ENCODE data around the gene GTF2F1. TPM values are rescaled to one million over a fixed set of nuclear protein-coding genes. Genes with fewer than 3 reads are reported as not detected.
"Not testable (repeated sequence)": the region's sequence is repeated elsewhere in the genome, so short reads cannot be mapped to it uniquely, and the experiment has no call there.

GTF2F1 gene
- total RNA-seq, 2 donors from 2014 or later = 53.8 to 56.1 TPM

- Mint-ChIP-seq H3K27me3 (no peaks in the 10 kb centered on the region), H3K4me3 (no peak overlapping the region), H3K9me3 (no peaks in the 10 kb centered on the region), H3K36me3 (ENCODE audit: low read depth) (peaks cover 44% of the 10 kb centered on the region), H3K27ac (no peak overlapping the region), H3K4me1 (no peaks in the 10 kb centered on the region)
- ATAC-seq (replicated peaks) = peak; percentile 8
These were observed 19.1 kb upstream of the GTF2F1 start for GRCh38 chr19:6412061-6412446.

GRCh38 chr19:6409346-6409745 lies 16.4 kb upstream of the GTF2F1 start:
- H3K27me3 Mint-ChIP-seq = no peaks in the 10 kb centered on the region
- no peak overlapping the region for H3K4me3 Mint-ChIP-seq
- no peak for ATAC-seq (replicated peaks)
- H3K4me1 Mint-ChIP-seq = no peaks in the 10 kb centered on the region
- H3K9me3 Mint-ChIP-seq = no peaks in the 10 kb centered on the region
- H3K27ac Mint-ChIP-seq = no peak overlapping the region
- H3K36me3 Mint-ChIP-seq (ENCODE audit: low read depth) = peaks cover 18% of the 10 kb centered on the region

GRCh38 chr19:6406401-6406800 lies 13.4 kb upstream of the GTF2F1 start:
- H3K4me3 Mint-ChIP-seq = no peak overlapping the region
- ATAC-seq (replicated peaks) = no peak
- no peak overlapping the region for H3K27ac Mint-ChIP-seq
- H3K27me3 Mint-ChIP-seq = no peaks in the 10 kb centered on the region
- no peaks in the 10 kb centered on the region for H3K9me3 Mint-ChIP-seq
- no peaks in the 10 kb centered on the region for H3K4me1 Mint-ChIP-seq
- no peaks in the 10 kb centered on the region for H3K36me3 Mint-ChIP-seq (ENCODE audit: low read depth)

DNA sequence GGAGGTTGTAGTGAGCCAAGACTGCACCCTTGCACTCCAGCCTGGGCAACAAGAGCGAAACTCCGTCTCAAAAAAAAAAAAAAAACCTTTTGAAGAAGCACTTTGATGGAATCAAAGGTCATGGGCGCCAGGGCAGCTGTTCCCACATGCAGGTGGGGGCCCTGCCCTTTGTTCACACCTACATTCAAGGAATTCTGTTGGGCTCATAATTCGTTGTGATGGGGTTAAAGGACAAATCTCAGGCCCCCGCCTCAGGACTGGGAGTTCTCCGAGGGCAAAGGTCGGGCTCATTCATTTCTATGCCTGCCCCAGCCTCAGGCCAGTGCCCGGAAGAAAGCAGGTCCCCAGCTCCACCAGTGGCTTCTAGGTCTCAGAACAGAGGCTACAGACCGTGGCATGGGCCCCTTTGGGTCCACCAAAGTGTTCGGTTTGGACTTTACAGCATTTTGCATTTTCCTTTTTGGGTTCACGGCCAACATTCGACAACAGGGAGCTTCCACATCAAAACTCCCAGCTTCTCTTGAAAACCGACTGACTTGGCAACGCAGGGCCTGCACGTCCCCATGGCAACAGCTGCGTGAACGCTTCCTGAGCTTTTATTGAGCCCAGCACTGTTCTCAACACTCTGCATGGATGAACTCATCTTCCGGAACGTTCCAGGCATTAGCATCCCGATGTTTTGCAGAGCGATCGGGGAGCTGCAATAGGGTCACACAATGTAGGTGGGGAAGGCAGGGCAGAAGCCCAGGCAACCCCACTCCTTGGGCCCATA lies 10.1 kb upstream of the GTF2F1 start:
- no peak overlapping the region for H3K27ac Mint-ChIP-seq
- H3K4me1 Mint-ChIP-seq = no peaks in the 10 kb centered on the region
- no peaks in the 10 kb centered on the region for H3K27me3 Mint-ChIP-seq
- no peaks in the 10 kb centered on the region for H3K36me3 Mint-ChIP-seq (ENCODE audit: low read depth)
- no peak overlapping the region for H3K4me3 Mint-ChIP-seq
- no peak for ATAC-seq (replicated peaks)
- no peaks in the 10 kb centered on the region for H3K9me3 Mint-ChIP-seq

GRCh38 chr19:6402058-6402457 lies 9.1 kb upstream of the GTF2F1 start:
- no peak overlapping the region for H3K27ac Mint-ChIP-seq
- ATAC-seq (replicated peaks) = no peak
- H3K36me3 Mint-ChIP-seq (ENCODE audit: low read depth) = no peaks in the 10 kb centered on the region
- H3K4me3 Mint-ChIP-seq = no peak overlapping the region
- no peaks in the 10 kb centered on the region for H3K4me1 Mint-ChIP-seq
- no peaks in the 10 kb centered on the region for H3K27me3 Mint-ChIP-seq
- H3K9me3 Mint-ChIP-seq = no peaks in the 10 kb centered on the region

GRCh38 chr19:6400062-6400944 lies 7.3 kb upstream of the GTF2F1 start:
- H3K36me3 Mint-ChIP-seq (ENCODE audit: low read depth); H3K9me3 Mint-ChIP-seq; H3K27ac Mint-ChIP-seq; H3K27me3 Mint-ChIP-seq; H3K4me1 Mint-ChIP-seq; ATAC-seq (replicated peaks); H3K4me3 Mint-ChIP-seq: not testable (repeated sequence)

DNA sequence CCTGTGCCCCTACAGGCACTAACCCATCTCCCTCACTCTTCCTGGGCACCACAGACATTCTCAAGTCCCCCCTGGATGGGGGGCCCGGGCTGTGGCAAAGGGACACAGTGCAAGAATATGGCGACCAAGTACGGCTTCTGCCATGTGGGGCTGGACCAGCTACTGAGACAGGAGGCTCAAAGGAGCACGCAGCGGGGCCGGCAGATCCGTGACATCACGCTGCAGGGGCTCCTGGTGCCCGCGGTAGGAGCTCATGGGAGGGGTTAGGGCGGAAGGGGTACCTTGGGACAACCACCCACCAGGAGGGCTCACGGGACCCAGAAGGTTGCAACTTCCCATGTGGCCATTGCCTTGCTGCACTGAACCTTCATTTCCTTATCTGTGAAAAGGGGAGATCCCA lies 3.3 kb upstream of the GTF2F1 start:
- peaks cover 19% of the 10 kb centered on the region for H3K36me3 Mint-ChIP-seq (ENCODE audit: low read depth)
- no peaks in the 10 kb centered on the region for H3K9me3 Mint-ChIP-seq
- peaks cover 14% of the 10 kb centered on the region for H3K4me1 Mint-ChIP-seq
- no peak overlapping the region for H3K27ac Mint-ChIP-seq
- ATAC-seq (replicated peaks) = no peak
- no peaks in the 10 kb centered on the region for H3K27me3 Mint-ChIP-seq
- H3K4me3 Mint-ChIP-seq = no peak overlapping the region

GRCh38 chr19:6394831-6395230 lies 1.9 kb upstream of the GTF2F1 start:
- Mint-ChIP-seq H3K27ac (peak overlapping the region; percentile 99), H3K27me3 (no peaks in the 10 kb centered on the region), H3K9me3 (no peaks in the 10 kb centered on the region), H3K36me3 (ENCODE audit: low read depth) (peaks cover 34% of the 10 kb centered on the region), H3K4me3 (peak overlapping the region; percentile 90), H3K4me1 (peaks cover 19% of the 10 kb centered on the region)
- no peak for ATAC-seq (replicated peaks)

DNA sequence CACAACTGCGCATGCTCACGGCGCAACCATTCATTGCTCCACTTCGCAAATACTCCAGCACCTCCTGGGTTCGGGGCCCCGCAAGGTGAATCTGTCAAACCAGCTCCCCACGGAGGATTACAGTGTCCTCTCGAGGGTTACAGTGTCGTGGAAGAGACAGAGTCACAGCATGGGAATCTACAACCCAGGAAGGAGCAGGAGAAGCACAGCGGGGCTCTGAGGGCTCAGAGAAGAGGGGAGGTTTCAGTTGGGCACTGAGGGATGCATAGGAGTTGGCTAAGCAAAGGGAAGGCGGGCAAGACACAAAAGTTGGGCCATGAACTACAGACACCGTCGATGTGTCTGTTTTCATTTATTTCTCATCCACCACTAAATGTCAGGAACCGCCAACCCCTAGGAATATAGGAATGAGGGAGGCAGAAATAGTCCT lies 1.0 kb upstream of the GTF2F1 start:
- Mint-ChIP-seq H3K4me1 (peaks cover 19% of the 10 kb centered on the region), H3K9me3 (no peaks in the 10 kb centered on the region), H3K27me3 (no peaks in the 10 kb centered on the region), H3K4me3 (peak overlapping the region; percentile 90), H3K36me3 (ENCODE audit: low read depth) (peaks cover 42% of the 10 kb centered on the region), H3K27ac (peak overlapping the region; percentile 99)
- ATAC-seq (replicated peaks) = no peak

DNA sequence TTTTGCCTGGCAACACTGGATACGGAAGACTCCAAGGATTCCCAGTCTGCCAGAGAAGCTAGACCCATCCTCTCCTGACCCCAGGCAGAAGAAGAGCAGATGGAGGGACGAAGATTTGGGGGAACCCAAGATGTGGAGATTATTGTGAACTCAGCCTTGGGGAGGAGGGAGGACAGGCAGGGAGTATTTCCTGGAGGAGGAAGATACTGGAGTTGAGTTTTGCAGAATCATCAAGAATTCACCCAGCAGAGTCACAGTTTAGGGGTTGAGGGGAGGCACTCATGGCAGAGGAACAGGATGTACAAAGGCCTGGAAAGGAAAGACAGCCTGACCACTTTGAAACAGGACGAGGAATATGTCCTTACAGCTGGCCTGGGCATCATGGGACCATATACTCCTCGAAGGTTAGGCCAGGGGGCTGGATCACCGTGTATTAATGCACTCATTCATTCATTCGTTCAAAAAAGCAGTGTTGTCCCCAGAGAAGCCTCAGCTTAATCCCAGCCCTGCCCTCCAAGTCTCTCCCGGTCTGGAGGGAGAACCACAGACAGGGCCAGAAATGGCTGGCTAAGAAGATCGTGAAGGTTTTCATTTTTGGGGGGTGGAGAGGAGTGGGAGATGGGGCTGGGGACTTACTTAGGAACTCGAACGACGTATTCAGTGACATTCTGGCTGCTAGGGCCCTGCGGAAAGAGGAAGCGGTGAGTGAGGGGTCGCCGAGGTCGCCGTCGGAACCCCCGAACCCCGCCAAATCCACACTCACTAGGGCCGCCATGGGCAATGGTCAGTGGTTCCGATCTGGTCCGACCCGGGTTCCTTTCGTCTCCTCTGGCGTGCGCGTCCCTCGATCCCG lies 517 bp downstream of the GTF2F1 start:
- ATAC-seq (replicated peaks) = peak; percentile 3
- Mint-ChIP-seq H3K27ac (peak overlapping the region; percentile 99), H3K36me3 (ENCODE audit: low read depth) (peaks cover 57% of the 10 kb centered on the region), H3K27me3 (no peaks in the 10 kb centered on the region), H3K9me3 (no peaks in the 10 kb centered on the region), H3K4me1 (peaks cover 24% of the 10 kb centered on the region), H3K4me3 (peak overlapping the region; percentile 90)

GRCh38 chr19:6387372-6387771 lies 5.6 kb downstream of the GTF2F1 start:
- Mint-ChIP-seq H3K27me3 (no peaks in the 10 kb centered on the region), H3K9me3 (no peaks in the 10 kb centered on the region), H3K27ac (no peak overlapping the region), H3K36me3 (ENCODE audit: low read depth) (peaks cover 98% of the 10 kb centered on the region), H3K4me3 (no peak overlapping the region), H3K4me1 (peaks cover 18% of the 10 kb centered on the region)
- ATAC-seq (replicated peaks) = no peak

DNA sequence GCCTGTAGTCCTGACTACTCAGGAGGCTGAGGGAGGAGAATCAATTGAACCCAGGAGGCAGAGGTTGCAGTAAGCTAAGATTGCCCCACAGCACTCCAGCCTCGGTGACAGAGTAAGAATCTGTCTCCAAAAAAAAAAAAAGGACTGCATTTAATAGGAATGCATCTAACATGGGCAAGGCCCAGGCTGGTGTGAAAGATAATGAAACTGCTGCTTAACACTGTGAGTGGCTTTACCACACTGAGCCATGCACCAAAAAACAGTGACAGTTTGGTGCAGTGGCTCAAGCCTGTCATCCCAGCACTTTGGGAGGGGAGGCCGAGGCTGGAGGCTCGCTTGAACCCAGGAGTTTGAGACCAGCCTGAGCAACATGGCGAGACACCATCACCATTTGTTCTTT lies 8.6 kb downstream of the GTF2F1 start:
- Mint-ChIP-seq H3K36me3 (ENCODE audit: low read depth) (peaks cover 98% of the 10 kb centered on the region), H3K27ac (no peak overlapping the region), H3K4me1 (peaks cover 4% of the 10 kb centered on the region), H3K9me3 (no peaks in the 10 kb centered on the region), H3K4me3 (no peak overlapping the region), H3K27me3 (no peaks in the 10 kb centered on the region)
- ATAC-seq (replicated peaks) = no peak

DNA sequence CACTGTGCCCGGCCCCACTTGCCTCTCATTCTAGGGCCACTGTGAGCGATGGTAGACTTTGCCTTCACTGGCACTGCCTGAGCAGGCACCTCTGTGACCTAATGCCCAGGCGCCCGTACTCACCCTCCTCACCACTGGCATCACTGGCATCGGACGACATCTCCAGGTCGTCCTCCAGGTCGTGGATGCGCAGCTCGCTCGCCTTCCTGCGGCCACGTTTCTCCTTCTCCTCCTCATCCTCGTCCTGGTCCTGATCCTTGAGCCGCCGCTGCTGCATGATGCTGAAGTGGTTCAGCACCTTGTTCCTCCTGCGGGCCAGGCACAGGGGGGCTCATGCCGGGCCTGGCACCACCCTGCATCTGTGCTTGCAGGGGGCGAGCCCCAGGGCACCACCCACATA lies 9.8 kb downstream of the GTF2F1 start:
- H3K4me1 Mint-ChIP-seq = peaks cover under 1% of the 10 kb centered on the region
- H3K27ac Mint-ChIP-seq = no peak overlapping the region
- H3K4me3 Mint-ChIP-seq = no peak overlapping the region
- H3K36me3 Mint-ChIP-seq (ENCODE audit: low read depth) = peaks cover 98% of the 10 kb centered on the region
- no peak for ATAC-seq (replicated peaks)
- H3K9me3 Mint-ChIP-seq = no peaks in the 10 kb centered on the region
- no peaks in the 10 kb centered on the region for H3K27me3 Mint-ChIP-seq

- H3K36me3 Mint-ChIP-seq (ENCODE audit: low read depth) = peaks cover 78% of the 10 kb centered on the region
- no peaks in the 10 kb centered on the region for H3K27me3 Mint-ChIP-seq
- no peaks in the 10 kb centered on the region for H3K4me1 Mint-ChIP-seq
- no peak for ATAC-seq (replicated peaks)
- no peaks in the 10 kb centered on the region for H3K9me3 Mint-ChIP-seq
- H3K27ac Mint-ChIP-seq = no peak overlapping the region
- no peak overlapping the region for H3K4me3 Mint-ChIP-seq
These were observed 11.8 kb downstream of the GTF2F1 start for GRCh38 chr19:6381030-6381750.

Measured in activated T-helper 17 cell treated with anti-CD3 and anti-CD28 coated beads, Interleukin-2, amount 50 U/mL, for 72 hours (primary cell).